GM18909 (cell line): ENCODE data around the gene RAB3D.
"Not testable (repeated sequence)": the region's sequence is repeated elsewhere in the genome, so short reads cannot be mapped to it uniquely, and the experiment has no call there.

Experiments
- ATAC-seq: cut with Tn5 transposase; IDR thresholded peaks from one replicate; pipeline ENCODE4 v1.9.1; 2021; ENCODE audit warnings: mild to moderate bottlenecking; ENCODE audit not compliant: unreplicated experiment, poor library complexity

Gene RAB3D

GRCh38 chr19:11340099-11340467 is 626 bp upstream of the RAB3D start:
- not testable (repeated sequence) for ATAC-seq

GRCh38 chr19:11338569-11339253 is 746 bp downstream of the RAB3D start:
- no peak for ATAC-seq

- ATAC-seq = no peak
Measured at GRCh38 chr19:11338121-11338520, 1.3 kb downstream of the RAB3D start.

GRCh38 chr19:11337080-11337479 is 2.4 kb downstream of the RAB3D start:
- ATAC-seq = no peak

- ATAC-seq = no peak
Measured at GRCh38 chr19:11335449-11336146, 3.9 kb downstream of the RAB3D start.

GRCh38 chr19:11333838-11334237 is 5.6 kb downstream of the RAB3D start:
- ATAC-seq = not testable (repeated sequence)

- no peak for ATAC-seq
Measured at GRCh38 chr19:11332822-11333221, 6.6 kb downstream of the RAB3D start.

- no peak for ATAC-seq
Measured at GRCh38 chr19:11331502-11331901, 8.0 kb downstream of the RAB3D start.

- no peak for ATAC-seq
Measured at GRCh38 chr19:11330127-11330526, 9.3 kb downstream of the RAB3D start.

- no peak for ATAC-seq
Measured at GRCh38 chr19:11325544-11325943, 13.9 kb downstream of the RAB3D start.

GRCh38 chr19:11324748-11325389 is 14.6 kb downstream of the RAB3D start:
- no peak for ATAC-seq

GRCh38 chr19:11324079-11324661 is 15.3 kb downstream of the RAB3D start:
- ATAC-seq = no peak

- ATAC-seq = no peak
Measured at GRCh38 chr19:11323601-11324078, 15.8 kb downstream of the RAB3D start.

GRCh38 chr19:11322269-11323024 is 17.0 kb downstream of the RAB3D start:
- no peak for ATAC-seq

- no peak for ATAC-seq
Measured at GRCh38 chr19:11321191-11322126, 18.0 kb downstream of the RAB3D start.

- not testable (repeated sequence) for ATAC-seq
Measured at GRCh38 chr19:11320278-11320995, 19.0 kb downstream of the RAB3D start.

GRCh38 chr19:11306337-11306736 is 33.1 kb downstream of the RAB3D start:
- ATAC-seq = no peak

- no peak for ATAC-seq
Measured at GRCh38 chr19:11304936-11305335, 34.5 kb downstream of the RAB3D start.

GRCh38 chr19:11300811-11301120 is 38.7 kb downstream of the RAB3D start:
- no peak for ATAC-seq
